GM12875 (cell line): ENCODE results near the gene ZNF273.
A peak's percentile ranks its signal among the peaks of the same experiment; 100 is the strongest.

ENCODE experiments used
- H3K4me3 ChIP-seq: one replicate; pipeline ENCODE4 v1.5.1; 2011; ENCODE audit warnings: low read depth, low read length, control low read depth
- TF ChIP-seq, protein P1 (sequence below): IDR thresholded peaks from 2 replicates; pipeline ENCODE4 v1.5.1; 2011; ENCODE audit warnings: low read depth, mild to moderate bottlenecking, control low read depth, inconsistent platforms, low read length, moderate library complexity, borderline replicate concordance; ENCODE audit not compliant: insufficient read depth

ZNF273 gene

GRCh38 chr7:64892116-64892515 lies 11.0 kb upstream of the ZNF273 start:
- no peak overlapping the region for H3K4me3 ChIP-seq
- TF ChIP-seq, protein P1, sequence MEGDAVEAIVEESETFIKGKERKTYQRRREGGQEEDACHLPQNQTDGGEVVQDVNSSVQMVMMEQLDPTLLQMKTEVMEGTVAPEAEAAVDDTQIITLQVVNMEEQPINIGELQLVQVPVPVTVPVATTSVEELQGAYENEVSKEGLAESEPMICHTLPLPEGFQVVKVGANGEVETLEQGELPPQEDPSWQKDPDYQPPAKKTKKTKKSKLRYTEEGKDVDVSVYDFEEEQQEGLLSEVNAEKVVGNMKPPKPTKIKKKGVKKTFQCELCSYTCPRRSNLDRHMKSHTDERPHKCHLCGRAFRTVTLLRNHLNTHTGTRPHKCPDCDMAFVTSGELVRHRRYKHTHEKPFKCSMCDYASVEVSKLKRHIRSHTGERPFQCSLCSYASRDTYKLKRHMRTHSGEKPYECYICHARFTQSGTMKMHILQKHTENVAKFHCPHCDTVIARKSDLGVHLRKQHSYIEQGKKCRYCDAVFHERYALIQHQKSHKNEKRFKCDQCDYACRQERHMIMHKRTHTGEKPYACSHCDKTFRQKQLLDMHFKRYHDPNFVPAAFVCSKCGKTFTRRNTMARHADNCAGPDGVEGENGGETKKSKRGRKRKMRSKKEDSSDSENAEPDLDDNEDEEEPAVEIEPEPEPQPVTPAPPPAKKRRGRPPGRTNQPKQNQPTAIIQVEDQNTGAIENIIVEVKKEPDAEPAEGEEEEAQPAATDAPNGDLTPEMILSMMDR, result no peak

DNA sequence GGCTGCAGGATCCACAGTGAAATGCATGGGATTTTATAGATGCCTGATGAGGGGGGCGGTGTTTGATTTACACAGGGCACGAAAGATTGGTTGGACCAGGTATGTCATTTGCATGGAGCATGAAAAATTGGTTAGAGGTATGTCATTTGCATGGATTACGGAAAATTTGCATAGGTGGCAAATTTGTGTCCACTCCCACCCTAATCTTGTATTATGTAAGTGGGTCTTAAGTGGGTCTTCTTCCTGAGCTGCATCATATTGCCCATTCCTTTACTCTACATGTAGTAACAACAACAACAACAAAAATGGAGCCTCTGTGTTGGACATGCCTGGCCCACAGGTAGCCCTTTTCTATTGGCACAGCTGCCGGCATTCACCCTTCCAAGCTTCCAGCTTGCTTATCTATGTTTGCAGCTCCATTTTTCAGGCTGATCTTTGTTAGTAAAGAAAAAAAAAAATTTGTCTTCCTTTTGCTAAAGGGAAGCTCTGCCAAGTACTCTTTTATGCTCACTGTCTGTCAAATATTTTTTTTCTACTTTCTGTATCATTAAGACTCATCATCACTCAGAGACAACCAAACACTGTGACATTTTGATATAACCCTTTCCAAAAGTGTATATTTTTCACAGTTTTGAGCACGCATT lies 10.3 kb upstream of the ZNF273 start:
- H3K4me3 ChIP-seq, result no peak overlapping the region
- TF ChIP-seq, protein P1, result no peak

GRCh38 chr7:64893401-64893800 lies 9.7 kb upstream of the ZNF273 start:
- H3K4me3 ChIP-seq, result no peak overlapping the region
- TF ChIP-seq, protein P1, result no peak

DNA sequence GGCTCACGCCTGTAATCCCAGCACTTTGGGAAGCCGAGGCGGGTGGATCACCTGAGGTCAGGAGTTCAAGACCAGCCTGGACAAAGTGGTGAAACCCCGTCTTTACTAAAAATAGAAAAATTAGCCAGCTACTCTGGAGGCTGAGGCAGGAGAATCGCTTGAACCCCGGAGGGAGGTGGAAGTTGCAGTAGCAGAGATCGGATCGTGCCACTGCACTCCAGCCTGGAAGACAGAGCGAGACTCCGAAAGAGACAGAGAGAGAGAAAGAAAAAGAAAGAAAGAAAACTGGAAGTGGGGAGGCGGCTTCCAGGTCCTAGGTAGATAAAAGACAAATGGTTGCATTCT lies 640 bp upstream of the ZNF273 start:
- peak overlapping the region; percentile 8 for H3K4me3 ChIP-seq

GRCh38 chr7:64904008-64904407 lies 935 bp downstream of the ZNF273 start:
- H3K4me3 ChIP-seq, result peak overlapping the region; percentile 92
- TF ChIP-seq, protein P1, result no peak

DNA sequence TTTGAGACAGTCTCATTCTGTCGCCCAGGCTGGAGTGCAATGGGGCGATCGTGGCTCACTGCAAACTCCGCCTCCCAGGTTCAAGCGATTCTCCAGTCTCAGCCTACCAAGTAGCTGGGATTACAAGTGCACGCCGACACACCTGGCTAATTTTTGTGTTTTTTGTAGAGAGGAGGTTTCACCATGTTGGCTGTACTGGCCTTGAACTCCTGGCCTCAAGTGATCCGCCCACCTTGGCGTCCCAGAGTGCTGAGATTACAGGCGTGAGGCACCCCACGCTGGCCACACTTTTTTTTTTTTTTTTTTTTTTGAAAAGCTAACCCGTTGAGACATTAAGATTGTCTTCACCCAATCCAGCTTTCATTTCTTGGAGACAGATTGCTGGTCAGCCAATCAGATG lies 2.1 kb downstream of the ZNF273 start:
- no peak overlapping the region for H3K4me3 ChIP-seq
- TF ChIP-seq, protein P1, result no peak

- no peak overlapping the region for H3K4me3 ChIP-seq
- TF ChIP-seq, protein P1, result no peak
Measured at GRCh38 chr7:64905547-64905946, 2.5 kb downstream of the ZNF273 start.
